Measurements from ENCODE around the gene IKZF3. TPM values are rescaled to one million over a fixed set of nuclear protein-coding genes. Genes with fewer than 3 reads are reported as not detected.

IKZF3 gene
- total RNA-seq, 1 experiment from 2014 or later = 0.22 TPM

- Histone ChIP-seq H3K4me1 (ENCODE audit: insufficient read depth, low read length) (no peaks in the 10 kb centered on the region), H4K20me1 (ENCODE audit: control insufficient read depth, insufficient read depth, insufficient read length) (no peaks in the 10 kb centered on the region), H2AFZ (ENCODE audit: low read length) (no peak overlapping the region), H3K56ac (ENCODE audit: insufficient read length, low read depth, low read length) (no peak overlapping the region), H2BK120ac (ENCODE audit: low read depth, low read length, poor library complexity, severe bottlenecking) (no peak overlapping the region), H4K91ac (ENCODE audit: insufficient read length, low read depth, low read length) (no peak overlapping the region), H3K18ac (ENCODE audit: insufficient read length, low read depth, low read length) (no peak overlapping the region), H2BK5ac (ENCODE audit: insufficient read length, low read length) (no peak overlapping the region), H3K9me3 (ENCODE audit: control insufficient read depth, low read depth, low read length) (no peaks in the 10 kb centered on the region), H3K23me2 (ENCODE audit: insufficient read length, low read depth, low read length, poor library complexity, severe bottlenecking) (no peaks in the 10 kb centered on the region), H2BK20ac (ENCODE audit: low read depth, low read length, poor library complexity, severe bottlenecking) (no peak overlapping the region), H3T11ph (ENCODE audit: low read length) (no peak overlapping the region), H2AK5ac (ENCODE audit: insufficient read length, low read length) (no peak overlapping the region), H4K8ac (replicated peaks; ENCODE audit: insufficient read length, low read depth, low read length) (no peak overlapping the region), H3K23ac (ENCODE audit: insufficient read length, low read depth, low read length) (no peak overlapping the region), H2BK15ac (ENCODE audit: low read depth, low read length) (no peak overlapping the region), H4K5ac (ENCODE audit: insufficient read length, low read depth, low read length) (no peak overlapping the region), H3K9ac (ENCODE audit: extremely low read depth, insufficient read length, low read length) (no peak overlapping the region), H3K27ac (ENCODE audit: insufficient read length, low read depth, low read length) (no peak overlapping the region), H3K27me3 (ENCODE audit: insufficient read depth, low read length) (no peaks in the 10 kb centered on the region), H3K79me1 (ENCODE audit: insufficient read depth, low read depth, low read length, poor library complexity, severe bottlenecking) (no peaks in the 10 kb centered on the region), H2BK12ac (ENCODE audit: insufficient read length, low read depth, low read length) (no peak overlapping the region), H3K4ac (ENCODE audit: low read depth, low read length) (no peak overlapping the region), H3K14ac (ENCODE audit: insufficient read depth, low read length) (no peak overlapping the region), H3K79me2 (ENCODE audit: insufficient read depth, low read length) (no peaks in the 10 kb centered on the region), H3K4me2 (ENCODE audit: insufficient read depth, insufficient read length, low read length) (no peak overlapping the region)
- WGBS (ENCODE audit: extremely low coverage, insufficient read length, low lambda C conversion rate) = no CpG with 5 or more reads among the region's 10 CpGs
- H3K4me3 Mint-ChIP-seq = no peak overlapping the region
- peaks cover 6 to 17% of the 10 kb centered on the region in 2 experiments for H3K4me1 Mint-ChIP-seq
- no peak for TF ChIP-seq CTCF (conservative IDR thresholded peaks at IDR 0.05)
- no peak for DNase-seq
- H3K36me3 Mint-ChIP-seq (ENCODE audit: insufficient read depth in 1 of 3, low read depth in 3 of 3) = no peaks in the 10 kb centered on the region
- H3K27me3 Mint-ChIP-seq (ENCODE audit: low read depth) = peaks cover 33% of the 10 kb centered on the region
- no peak overlapping the region for H3K27ac Mint-ChIP-seq
- no peaks in the 10 kb centered on the region; a peak in 1 of 5 replicates for H3K9me3 Mint-ChIP-seq
These were observed 102.1 kb downstream of the IKZF3 start for GRCh38 chr17:39761861-39762496.

All from H9 (cell line).